HG02840 (cell line): Measurements from ENCODE around the gene PSPH.
"Not testable (repeated sequence)": the region's sequence is repeated elsewhere in the genome, so short reads cannot be mapped to it uniquely, and the experiment has no call there.

ENCODE experiments used
- ATAC-seq: cut with Tn5 transposase; IDR thresholded peaks from one replicate; pipeline ENCODE4 v1.9.1; 2021; ENCODE audit warnings: mild to moderate bottlenecking, moderate library complexity, moderate number of reproducible peaks; ENCODE audit not compliant: unreplicated experiment, low FRiP score

PSPH gene

GRCh38 chr7:56017015-56017414 is 34.2 kb downstream of the PSPH start:
- not testable (repeated sequence) for ATAC-seq

GRCh38 chr7:56009695-56010094 is 41.5 kb downstream of the PSPH start:
- no peak for ATAC-seq

- ATAC-seq: no peak
These were observed 43.4 kb downstream of the PSPH start for GRCh38 chr7:56007891-56008290.

GRCh38 chr7:56007167-56007652 is 44.0 kb downstream of the PSPH start:
- no peak for ATAC-seq

GRCh38 chr7:56003749-56004148 is 47.5 kb downstream of the PSPH start:
- ATAC-seq: no peak

GRCh38 chr7:55996856-55997500 is 54.3 kb downstream of the PSPH start:
- no peak for ATAC-seq

GRCh38 chr7:55992346-55992745 is 58.9 kb downstream of the PSPH start:
- no peak for ATAC-seq

- no peak for ATAC-seq
These were observed 67.7 kb downstream of the PSPH start for GRCh38 chr7:55983537-55983936.

GRCh38 chr7:55980266-55980665 is 71.0 kb downstream of the PSPH start:
- ATAC-seq: no peak

GRCh38 chr7:55977831-55978230 is 73.4 kb downstream of the PSPH start:
- no peak for ATAC-seq

- ATAC-seq: no peak
These were observed 75.1 kb downstream of the PSPH start for GRCh38 chr7:55975988-55976633.

- no peak for ATAC-seq
These were observed 77.4 kb downstream of the PSPH start for GRCh38 chr7:55973747-55974250.

GRCh38 chr7:55970978-55971377 is 80.3 kb downstream of the PSPH start:
- ATAC-seq: no peak

- ATAC-seq: no peak
These were observed 80.7 kb downstream of the PSPH start for GRCh38 chr7:55970561-55970960.

GRCh38 chr7:55969391-55969790 is 81.9 kb downstream of the PSPH start:
- no peak for ATAC-seq

- ATAC-seq: no peak
These were observed 84.4 kb downstream of the PSPH start for GRCh38 chr7:55966851-55967250.

- ATAC-seq: no peak
These were observed 85.3 kb downstream of the PSPH start for GRCh38 chr7:55965805-55966421.

- no peak for ATAC-seq
These were observed 86.2 kb downstream of the PSPH start for GRCh38 chr7:55965100-55965470.

- ATAC-seq: peak; percentile 87
These were observed 86.8 kb downstream of the PSPH start, which contains the start of gene NIPSNAP2 for GRCh38 chr7:55964261-55965099. NIPSNAP2 (plus strand) TSS chr7:55964585; CDS start chr7:55964610, 25 bp downstream.

- no peak for ATAC-seq
These were observed 87.6 kb downstream of the PSPH start for GRCh38 chr7:55963584-55964168.
